ENCODE results near the gene MRTO4.

GRCh38 chr1:19251305-19252196 lies at the start of gene MRTO4, which contains the start of gene EMC1:
- peak in 1 of 6 experiments; percentile 21 for TF ChIP-seq CTCF (IDR thresholded peaks at IDR 0.05)
- TF ChIP-seq POLR2A (IDR thresholded peaks at IDR 0.05): peak in 1 of 2 donors; percentile 40
